RWPE1 (cell line): ENCODE measurements around the gene NFU1.
"Not testable (repeated sequence)": the region's sequence is repeated elsewhere in the genome, so short reads cannot be mapped to it uniquely, and the experiment has no call there.

Experiments used
- CTCF ChIA-PET: fragments of 350-600 bp; sonication (Branson Sonifier 250); formaldehyde crosslinking; extraction: SDS; loops from one replicate; lab custom pipeline; 2021; lab: Yijun Ruan, JAX
- POLR2A ChIA-PET: fragments of 400-600 bp; formaldehyde crosslinking; extraction: SDS; loops from one replicate; lab custom pipeline; 2020; ENCODE audit warnings: antibody characterized with exemption; ENCODE audit not compliant: low non-redundant PET; lab: Yijun Ruan, JAX
- DNase-seq: peaks from one replicate; pipeline ENCODE4 v3.0.0; 2012; ENCODE audit warnings: low spot score
- H3K27ac ChIP-seq: fragments of 450-650 bp; 2 replicates; pipeline ENCODE4 v1.5.1; 2017
- TF ChIP-seq, protein P1 (sequence below): fragments of 450-650 bp; conservative IDR thresholded peaks from 2 replicates; pipeline ENCODE4 v1.5.1; 2017; ENCODE audit warnings: low read depth, mild to moderate bottlenecking

NFU1 gene

DNA sequence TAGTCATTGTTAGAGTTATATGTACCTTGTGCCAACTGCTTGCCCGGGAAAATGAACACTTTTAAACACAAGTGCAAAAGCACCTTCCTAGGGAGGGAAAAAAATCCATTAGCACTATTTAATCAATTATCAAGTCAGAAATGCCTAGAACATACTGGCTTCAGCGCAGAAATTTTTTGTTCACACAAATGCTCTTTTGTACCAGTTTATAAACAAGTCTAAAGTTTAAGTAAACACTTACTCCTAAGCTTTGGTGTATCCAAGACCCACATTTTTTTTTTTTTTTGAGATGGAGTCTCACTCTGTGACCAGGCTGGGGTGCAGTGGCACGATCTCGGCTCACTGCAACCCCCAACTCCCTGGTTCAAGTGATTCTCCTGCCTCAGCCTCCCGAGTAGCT lies 80.8 kb downstream of the NFU1 start:
- no peak for DNase-seq
- POLR2A ChIA-PET: no interaction called here
- CTCF ChIA-PET: no interaction called here
- TF ChIP-seq, protein P1, sequence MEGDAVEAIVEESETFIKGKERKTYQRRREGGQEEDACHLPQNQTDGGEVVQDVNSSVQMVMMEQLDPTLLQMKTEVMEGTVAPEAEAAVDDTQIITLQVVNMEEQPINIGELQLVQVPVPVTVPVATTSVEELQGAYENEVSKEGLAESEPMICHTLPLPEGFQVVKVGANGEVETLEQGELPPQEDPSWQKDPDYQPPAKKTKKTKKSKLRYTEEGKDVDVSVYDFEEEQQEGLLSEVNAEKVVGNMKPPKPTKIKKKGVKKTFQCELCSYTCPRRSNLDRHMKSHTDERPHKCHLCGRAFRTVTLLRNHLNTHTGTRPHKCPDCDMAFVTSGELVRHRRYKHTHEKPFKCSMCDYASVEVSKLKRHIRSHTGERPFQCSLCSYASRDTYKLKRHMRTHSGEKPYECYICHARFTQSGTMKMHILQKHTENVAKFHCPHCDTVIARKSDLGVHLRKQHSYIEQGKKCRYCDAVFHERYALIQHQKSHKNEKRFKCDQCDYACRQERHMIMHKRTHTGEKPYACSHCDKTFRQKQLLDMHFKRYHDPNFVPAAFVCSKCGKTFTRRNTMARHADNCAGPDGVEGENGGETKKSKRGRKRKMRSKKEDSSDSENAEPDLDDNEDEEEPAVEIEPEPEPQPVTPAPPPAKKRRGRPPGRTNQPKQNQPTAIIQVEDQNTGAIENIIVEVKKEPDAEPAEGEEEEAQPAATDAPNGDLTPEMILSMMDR: no peak
- no peak overlapping the region for H3K27ac ChIP-seq

DNA sequence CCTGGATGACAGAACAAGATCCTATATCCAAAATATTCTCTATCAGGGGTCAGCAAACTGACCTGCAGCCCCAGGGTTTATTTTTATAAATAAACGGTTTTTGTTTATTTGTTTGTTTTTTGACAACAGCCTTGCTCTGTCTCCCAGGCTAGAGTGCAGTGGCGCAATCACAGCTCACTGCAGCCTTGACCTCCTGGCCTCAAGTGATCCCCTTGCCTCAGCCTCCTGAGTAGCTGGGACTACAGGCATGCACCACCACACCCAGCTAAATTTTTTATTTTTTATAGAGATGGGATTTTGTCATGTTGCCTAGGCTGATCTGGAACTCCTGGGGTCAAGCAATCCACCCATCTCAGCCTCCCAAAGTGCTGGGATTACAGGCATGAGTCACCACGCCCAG lies 82.3 kb downstream of the NFU1 start:
- CTCF ChIA-PET, DNase-seq: not testable (repeated sequence)

DNA sequence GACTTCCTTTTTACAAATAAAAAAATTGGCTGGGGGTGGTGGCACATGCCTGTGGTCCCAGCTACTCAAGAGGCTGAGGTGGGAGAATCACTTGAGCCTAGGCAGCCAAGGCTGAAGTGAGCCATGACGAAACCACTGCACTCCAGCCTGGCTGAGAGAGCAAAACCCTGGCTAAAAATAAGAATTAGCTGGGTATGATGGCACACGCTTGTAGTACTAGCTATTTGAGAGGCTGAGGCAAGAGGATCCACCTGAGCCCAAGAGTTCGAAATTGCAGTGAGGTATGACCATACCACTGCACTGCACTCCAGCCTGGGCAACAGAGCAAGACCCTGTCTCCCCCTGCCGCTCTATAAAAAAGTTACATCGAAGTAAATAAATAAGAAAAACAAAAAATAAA lies 83.9 kb downstream of the NFU1 start:
- CTCF ChIA-PET: no interaction called here
- TF ChIP-seq, protein P1: no peak
- POLR2A ChIA-PET: no interaction called here
- no peak for DNase-seq
- H3K27ac ChIP-seq: no peak overlapping the region

More for the DNA sequence above, 82.3 kb downstream of the NFU1 start:
- 0 out of 2 replicates have a peak overlapping the region, but pooled peaks have one; percentile 6 for H3K27ac ChIP-seq
- POLR2A ChIA-PET: not testable (repeated sequence)

DNA sequence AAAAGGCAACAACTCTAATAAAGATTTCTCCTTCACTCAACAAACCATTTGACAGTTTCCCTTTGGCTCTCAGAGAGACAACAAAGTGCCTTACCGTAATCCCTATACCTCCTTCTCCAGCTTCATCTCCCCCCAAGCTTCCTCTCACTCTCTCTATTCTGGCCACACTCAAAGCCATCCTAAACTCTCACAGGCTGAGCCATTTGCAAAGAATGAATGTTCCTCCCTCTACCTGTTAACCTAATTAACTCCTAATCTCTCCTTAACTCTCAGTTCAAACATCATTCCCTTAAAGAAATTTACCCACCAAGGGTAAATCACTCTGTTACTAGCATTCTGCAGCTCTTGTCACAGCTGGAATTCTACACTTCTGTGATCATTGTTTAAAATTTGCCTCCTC lies 88.5 kb downstream of the NFU1 start:
- H3K27ac ChIP-seq: no peak overlapping the region
- ChIA-PET POLR2A (no interaction called here), CTCF (no interaction called here)
- TF ChIP-seq, protein P1: no peak
- no peak for DNase-seq
